NT2/D1 (cell line): ENCODE data around the gene TAOK1.

Experiments used
- SUZ12 ChIP-seq: IDR thresholded peaks from 2 replicates; pipeline ENCODE4 v1.6.1; 2011; ENCODE audit not compliant: insufficient read length, insufficient read depth; ENCODE audit errors: extremely low read depth
- YY1 ChIP-seq: IDR thresholded peaks from 2 replicates; pipeline ENCODE4 v1.6.1; 2011; ENCODE audit not compliant: insufficient read length, insufficient read depth
- ZNF274 ChIP-seq: IDR thresholded peaks from 2 replicates; pipeline ENCODE4 v1.6.1; 2011; ENCODE audit warnings: mild to moderate bottlenecking, low read depth, low read length

DNA sequence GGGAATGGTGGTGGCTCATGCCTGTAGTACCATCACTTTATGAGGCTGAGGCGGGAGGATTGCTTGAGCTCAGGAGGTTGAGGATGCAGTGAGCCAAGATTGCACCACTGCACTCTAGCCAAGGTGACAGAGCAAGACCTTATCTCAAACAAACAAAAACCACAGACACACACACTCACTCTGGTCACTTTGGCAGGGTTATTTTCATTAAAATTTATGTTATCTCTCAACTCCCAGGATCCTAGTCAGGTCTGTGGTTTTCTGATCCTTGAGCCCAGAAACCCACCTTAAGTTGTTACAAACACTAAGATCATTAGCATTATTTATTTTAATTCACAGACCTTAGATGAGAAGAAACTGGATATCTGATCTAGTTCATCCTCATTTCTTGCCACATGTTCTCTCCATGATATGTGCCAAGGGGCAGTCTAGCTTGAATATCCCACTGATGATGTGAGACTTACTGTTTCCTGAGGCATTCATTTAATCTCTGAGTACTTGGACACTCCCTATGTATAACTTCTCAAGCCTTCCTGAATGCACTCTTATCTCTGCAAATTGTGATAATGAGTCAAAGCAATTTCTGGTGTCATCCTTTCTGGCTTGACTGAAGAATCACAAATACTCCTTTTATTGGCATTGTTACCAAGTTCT is 167.0 kb downstream of the TAOK1 start:
- no peak for TF ChIP-seq YY1
- TF ChIP-seq ZNF274 = no peak
- TF ChIP-seq SUZ12 = no peak
